ENCODE measurements around the gene PTPN4. TPM values are rescaled to one million over a fixed set of nuclear protein-coding genes. Genes with fewer than 3 reads are reported as not detected.
A peak's percentile ranks its signal among the peaks of the same experiment; 100 is the strongest.

The PTPN4 gene
- total RNA-seq, 1 experiment from 2014 or later, result 80.5 TPM

DNA sequence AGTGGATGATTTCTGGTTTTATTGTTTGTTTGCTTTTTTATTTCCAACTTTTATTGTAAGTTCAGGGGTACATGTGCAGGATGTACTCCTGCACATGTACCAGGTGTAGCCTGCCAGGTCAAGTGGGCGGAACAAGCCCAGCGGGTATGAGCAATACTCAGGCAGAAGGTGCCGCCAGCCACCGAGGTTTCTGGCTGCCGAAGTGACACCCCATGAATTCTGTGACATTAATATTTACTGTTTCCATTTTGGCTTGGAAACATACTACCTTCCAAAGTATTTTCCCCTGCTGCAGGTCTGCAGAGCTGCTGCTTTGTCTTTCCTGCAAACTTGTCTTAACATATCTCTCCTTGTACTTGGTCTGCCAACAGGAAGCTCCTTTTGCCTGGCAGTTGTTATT lies 78.5 kb downstream of the PTPN4 start:
- Mint-ChIP-seq H3K9me3 (peaks cover 9 to 20% of the 10 kb centered on the region in 2 experiments; a peak in 4 of 5 replicates), H3K27me3 (ENCODE audit: low read depth) (no peaks in the 10 kb centered on the region), H3K27ac (peak overlapping the region in 2 of 3 experiments; percentile 59 to 94; a peak in 3 of 7 replicates), H3K4me3 (no peak overlapping the region), H3K4me1 (peaks cover 15 to 16% of the 10 kb centered on the region in 2 experiments), H3K36me3 (ENCODE audit: insufficient read depth in 1 of 3, low read depth in 3 of 3) (peaks cover 20 to 36% (median 22%) of the 10 kb centered on the region in 3 experiments)
- H2AK5ac ChIP-seq (ENCODE audit: insufficient read length, low read length), result no peak overlapping the region
- no peak overlapping the region for H3K18ac ChIP-seq (ENCODE audit: insufficient read length, low read depth, low read length)
- no peaks in the 10 kb centered on the region; the same call in 1 of the 2 replicates for H3K79me2 ChIP-seq (ENCODE audit: insufficient read depth, low read length)
- H2BK20ac ChIP-seq (ENCODE audit: low read depth, low read length, poor library complexity, severe bottlenecking), result no peak overlapping the region
- no peak overlapping the region for H3K14ac ChIP-seq (ENCODE audit: insufficient read depth, low read length)
- no peak overlapping the region for H2BK15ac ChIP-seq (ENCODE audit: low read depth, low read length)
- H2BK5ac ChIP-seq (ENCODE audit: insufficient read length, low read length), result no peak overlapping the region
- H4K20me1 ChIP-seq (ENCODE audit: control insufficient read depth, insufficient read depth, insufficient read length), result no peaks in the 10 kb centered on the region
- H3K9me3 ChIP-seq (ENCODE audit: control insufficient read depth, low read depth, low read length), result no peaks in the 10 kb centered on the region
- no peak overlapping the region for H3K23ac ChIP-seq (ENCODE audit: insufficient read length, low read depth, low read length)
- H3K27me3 ChIP-seq (ENCODE audit: insufficient read depth, low read length), result no peaks in the 10 kb centered on the region
- H4K5ac ChIP-seq (ENCODE audit: insufficient read length, low read depth, low read length), result no peak overlapping the region
- no peak overlapping the region for H3K27ac ChIP-seq (ENCODE audit: insufficient read length, low read depth, low read length)
- no peak overlapping the region for H3K9ac ChIP-seq (ENCODE audit: extremely low read depth, insufficient read length, low read length)
- H4K91ac ChIP-seq (ENCODE audit: insufficient read length, low read depth, low read length), result no peak overlapping the region
- no peaks in the 10 kb centered on the region for H3K23me2 ChIP-seq (ENCODE audit: insufficient read length, low read depth, low read length, poor library complexity, severe bottlenecking)
- no peak overlapping the region for H3K56ac ChIP-seq (ENCODE audit: insufficient read length, low read depth, low read length)
- H3T11ph ChIP-seq (ENCODE audit: low read length), result no peak overlapping the region
- TF ChIP-seq, protein P1, sequence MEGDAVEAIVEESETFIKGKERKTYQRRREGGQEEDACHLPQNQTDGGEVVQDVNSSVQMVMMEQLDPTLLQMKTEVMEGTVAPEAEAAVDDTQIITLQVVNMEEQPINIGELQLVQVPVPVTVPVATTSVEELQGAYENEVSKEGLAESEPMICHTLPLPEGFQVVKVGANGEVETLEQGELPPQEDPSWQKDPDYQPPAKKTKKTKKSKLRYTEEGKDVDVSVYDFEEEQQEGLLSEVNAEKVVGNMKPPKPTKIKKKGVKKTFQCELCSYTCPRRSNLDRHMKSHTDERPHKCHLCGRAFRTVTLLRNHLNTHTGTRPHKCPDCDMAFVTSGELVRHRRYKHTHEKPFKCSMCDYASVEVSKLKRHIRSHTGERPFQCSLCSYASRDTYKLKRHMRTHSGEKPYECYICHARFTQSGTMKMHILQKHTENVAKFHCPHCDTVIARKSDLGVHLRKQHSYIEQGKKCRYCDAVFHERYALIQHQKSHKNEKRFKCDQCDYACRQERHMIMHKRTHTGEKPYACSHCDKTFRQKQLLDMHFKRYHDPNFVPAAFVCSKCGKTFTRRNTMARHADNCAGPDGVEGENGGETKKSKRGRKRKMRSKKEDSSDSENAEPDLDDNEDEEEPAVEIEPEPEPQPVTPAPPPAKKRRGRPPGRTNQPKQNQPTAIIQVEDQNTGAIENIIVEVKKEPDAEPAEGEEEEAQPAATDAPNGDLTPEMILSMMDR (conservative IDR thresholded peaks at IDR 0.05), result no peak
- no CpG with 5 or more reads among the region's 5 CpGs for WGBS (ENCODE audit: extremely low coverage, insufficient read length, low lambda C conversion rate)
- no peak overlapping the region for H3K4ac ChIP-seq (ENCODE audit: low read depth, low read length)
- no peak overlapping the region for H2AFZ ChIP-seq (ENCODE audit: low read length)
- H2BK120ac ChIP-seq (ENCODE audit: low read depth, low read length, poor library complexity, severe bottlenecking), result no peak overlapping the region
- H4K8ac ChIP-seq (replicated peaks; ENCODE audit: insufficient read length, low read depth, low read length), result no peak overlapping the region
- no peaks in the 10 kb centered on the region for H3K79me1 ChIP-seq (ENCODE audit: insufficient read depth, low read depth, low read length, poor library complexity, severe bottlenecking)
- no peak overlapping the region for H3K4me2 ChIP-seq (ENCODE audit: insufficient read depth, insufficient read length, low read length)
- no peak for DNase-seq
- H3K4me1 ChIP-seq (ENCODE audit: insufficient read depth, low read length), result no peaks in the 10 kb centered on the region; the same call in 1 of the 2 replicates
- no peak overlapping the region for H2BK12ac ChIP-seq (ENCODE audit: insufficient read length, low read depth, low read length)
